ENCODE measurements around the gene NAGA. TPM values are rescaled to one million over a fixed set of nuclear protein-coding genes. Genes with fewer than 3 reads are reported as not detected.

NAGA gene
- polyA plus RNA-seq, 3 donors: 123 to 218 (median 200) TPM

DNA sequence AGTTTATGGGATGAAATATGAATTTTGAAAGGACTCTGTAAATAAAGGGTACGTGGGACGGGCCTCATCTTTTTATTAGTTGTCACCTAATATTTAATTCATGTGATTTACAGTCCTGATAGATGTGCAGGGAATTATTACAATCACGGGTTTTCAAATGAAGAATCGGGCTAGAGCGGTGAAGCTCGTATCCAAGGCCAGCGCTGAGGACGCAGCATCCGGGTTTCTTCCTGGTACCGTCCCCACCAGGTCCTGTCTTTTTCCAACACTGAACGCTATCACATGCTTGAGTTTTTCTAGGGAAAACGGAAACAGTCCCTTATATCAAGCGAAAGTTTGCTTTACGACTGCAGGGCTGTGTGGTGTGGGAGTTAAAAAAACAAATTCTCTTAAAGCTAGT, 9.7 kb upstream of the NAGA start:
- H3K9me3 ChIP-seq (replicated peaks in 1 of 2; ENCODE audit: control insufficient read depth in 1 of 2, insufficient read depth in 1 of 2, low read length in 2 of 2): no peaks in the 10 kb centered on the region
- TF ChIP-seq, protein P1, sequence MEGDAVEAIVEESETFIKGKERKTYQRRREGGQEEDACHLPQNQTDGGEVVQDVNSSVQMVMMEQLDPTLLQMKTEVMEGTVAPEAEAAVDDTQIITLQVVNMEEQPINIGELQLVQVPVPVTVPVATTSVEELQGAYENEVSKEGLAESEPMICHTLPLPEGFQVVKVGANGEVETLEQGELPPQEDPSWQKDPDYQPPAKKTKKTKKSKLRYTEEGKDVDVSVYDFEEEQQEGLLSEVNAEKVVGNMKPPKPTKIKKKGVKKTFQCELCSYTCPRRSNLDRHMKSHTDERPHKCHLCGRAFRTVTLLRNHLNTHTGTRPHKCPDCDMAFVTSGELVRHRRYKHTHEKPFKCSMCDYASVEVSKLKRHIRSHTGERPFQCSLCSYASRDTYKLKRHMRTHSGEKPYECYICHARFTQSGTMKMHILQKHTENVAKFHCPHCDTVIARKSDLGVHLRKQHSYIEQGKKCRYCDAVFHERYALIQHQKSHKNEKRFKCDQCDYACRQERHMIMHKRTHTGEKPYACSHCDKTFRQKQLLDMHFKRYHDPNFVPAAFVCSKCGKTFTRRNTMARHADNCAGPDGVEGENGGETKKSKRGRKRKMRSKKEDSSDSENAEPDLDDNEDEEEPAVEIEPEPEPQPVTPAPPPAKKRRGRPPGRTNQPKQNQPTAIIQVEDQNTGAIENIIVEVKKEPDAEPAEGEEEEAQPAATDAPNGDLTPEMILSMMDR (IDR thresholded peaks at IDR 0.05): no peak
- H3K79me2 ChIP-seq (ENCODE audit: insufficient read depth, low read length): peaks cover 43% of the 10 kb centered on the region
- peak in 1 of 3 donors; percentile 10 for DNase-seq
- peak overlapping the region; percentile 86 for H3K9ac ChIP-seq (ENCODE audit: insufficient read depth, low read length, poor library complexity, severe bottlenecking)
- H3K27ac ChIP-seq (ENCODE audit: low read depth in 1 of 2, low read length in 2 of 2): peak overlapping the region; percentile 95 to 98
- Mint-ChIP-seq H3K27ac (peak overlapping the region; percentile 95 to 99 (median 98)), H3K36me3 (peaks cover 30 to 52% of the 10 kb centered on the region in 2 donors), H3K4me3 (peak overlapping the region; percentile 87 to 94), H3K9me3 (no peaks in the 10 kb centered on the region), H3K4me1 (peaks cover 30% of the 10 kb centered on the region), H3K27me3 (ENCODE audit: low read depth in 3 of 3) (peaks cover 0 to 3% (median 0%) of the 10 kb centered on the region in 3 donors)
- peaks cover under 1% of the 10 kb centered on the region for H4K20me1 ChIP-seq (ENCODE audit: insufficient read depth, low read length)
- peak overlapping the region; percentile 84 for H2AFZ ChIP-seq (ENCODE audit: insufficient read depth, low read depth, low read length, poor library complexity, severe bottlenecking)
- H3K36me3 ChIP-seq (replicated peaks in 1 of 2; ENCODE audit: control insufficient read depth in 1 of 2, insufficient read depth in 2 of 2, low read length in 2 of 2): peaks cover 22 to 55% of the 10 kb centered on the region in 2 donors
- peaks cover 22 to 34% of the 10 kb centered on the region in 2 donors for H3K4me1 ChIP-seq (ENCODE audit: control insufficient read depth in 1 of 2, insufficient read depth in 2 of 2, low read length in 2 of 2)
- H3K4me3 ChIP-seq (replicated peaks in 1 of 3; ENCODE audit: low read depth in 2 of 3, low read length in 3 of 3): peak overlapping the region; percentile 64 to 86 (median 69)
- peak overlapping the region; percentile 85 for H3K4me2 ChIP-seq (replicated peaks; ENCODE audit: extremely low read depth, low read length, poor library complexity, severe bottlenecking)
- H3K27me3 ChIP-seq (ENCODE audit: control insufficient read depth in 2 of 2, insufficient read depth in 2 of 2, low read length in 2 of 2): no peaks in the 10 kb centered on the region
- 6% methylated on average over 8 of the region's 14 CpGs for WGBS (ENCODE audit: insufficient coverage)
- intact Hi-C loops (cut with micrococcal nuclease): no loop called here

DNA sequence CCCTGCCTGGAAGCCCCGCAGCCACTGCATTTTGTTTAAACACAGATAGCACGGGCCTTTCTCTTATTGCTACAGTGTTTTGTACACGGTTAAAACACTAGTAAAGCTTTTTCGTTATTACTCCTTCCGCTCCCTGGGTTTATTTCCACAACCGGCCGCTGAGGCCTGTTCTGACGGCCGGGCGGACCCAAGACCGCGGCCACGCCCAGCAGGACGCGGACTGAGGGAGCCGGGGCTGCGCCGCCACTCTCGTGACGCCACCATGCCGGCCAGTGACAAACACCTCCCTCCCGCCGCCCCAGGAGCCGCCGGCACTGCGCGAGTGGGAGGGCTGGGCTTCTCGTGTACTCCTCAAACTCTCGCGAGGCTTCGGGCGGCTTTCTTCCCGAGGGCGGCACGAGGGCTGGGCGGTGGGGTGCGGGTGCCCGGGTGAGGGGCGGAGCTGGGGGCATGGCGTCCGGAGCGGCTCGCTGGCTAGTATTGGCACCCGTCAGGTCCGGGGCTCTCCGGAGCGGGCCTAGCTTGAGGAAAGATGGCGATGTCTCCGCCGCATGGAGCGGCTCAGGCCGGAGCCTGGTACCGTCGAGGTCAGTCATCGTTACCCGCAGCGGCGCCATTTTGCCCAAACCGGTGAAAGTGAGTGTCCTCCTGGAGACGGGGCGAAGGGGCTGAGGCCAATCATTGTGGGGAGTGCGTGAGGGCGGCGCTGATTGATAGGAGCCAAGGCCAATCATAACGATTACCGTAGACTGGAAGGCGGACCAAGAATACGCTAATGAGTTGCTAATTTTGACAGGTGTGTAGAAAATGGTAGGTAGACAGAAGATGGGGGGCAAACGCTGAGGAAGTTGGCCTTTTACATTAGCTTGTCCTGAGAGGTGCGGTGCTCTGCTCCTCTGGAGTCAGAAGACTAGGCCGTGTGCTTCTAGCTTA, 9.0 kb upstream of the NAGA start, which contains the start of gene SMDT1:
Gene SMDT1 (plus strand): TSS at position 382 of the 933 bp plus-strand sequence. CDS start 69 bp downstream, at position 451.
- peak within 1 kb of the TSS; percentile 95 to 98 for H3K27ac ChIP-seq (ENCODE audit: low read depth in 1 of 2, low read length in 2 of 2)
- peaks cover 29 to 41% of the 10 kb centered on the region in 2 donors for H3K4me1 ChIP-seq (ENCODE audit: control insufficient read depth in 1 of 2, insufficient read depth in 2 of 2, low read length in 2 of 2)
- H3K79me2 ChIP-seq (ENCODE audit: insufficient read depth, low read length): peaks cover 50% of the 10 kb centered on the region
- peak within 1 kb of the TSS; percentile 64 to 86 (median 69) for H3K4me3 ChIP-seq (replicated peaks in 1 of 3; ENCODE audit: low read depth in 2 of 3, low read length in 3 of 3)
- intact Hi-C loops (cut with micrococcal nuclease): no loop called here
- peak; percentile 98 to 99 (median 99) for DNase-seq
- peaks cover 15 to 48% of the 10 kb centered on the region in 2 donors for H3K36me3 ChIP-seq (replicated peaks in 1 of 2; ENCODE audit: control insufficient read depth in 1 of 2, insufficient read depth in 2 of 2, low read length in 2 of 2)
- H2AFZ ChIP-seq (ENCODE audit: insufficient read depth, low read depth, low read length, poor library complexity, severe bottlenecking): peak within 1 kb of the TSS; percentile 85
- Mint-ChIP-seq H3K9me3 (no peaks in the 10 kb centered on the region), H3K27me3 (ENCODE audit: low read depth in 3 of 3) (peaks cover 0 to 3% (median 0%) of the 10 kb centered on the region in 3 donors), H3K27ac (peak within 1 kb of the TSS; percentile 95 to 99 (median 98)), H3K36me3 (peaks cover 24 to 45% of the 10 kb centered on the region in 2 donors), H3K4me1 (peaks cover 37% of the 10 kb centered on the region), H3K4me3 (peak within 1 kb of the TSS; percentile 87 to 94)
- H3K27me3 ChIP-seq (ENCODE audit: control insufficient read depth in 2 of 2, insufficient read depth in 2 of 2, low read length in 2 of 2): no peaks in the 10 kb centered on the region
- H3K9ac ChIP-seq (ENCODE audit: insufficient read depth, low read length, poor library complexity, severe bottlenecking): peak within 1 kb of the TSS; percentile 86
- H4K20me1 ChIP-seq (ENCODE audit: insufficient read depth, low read length): no peaks in the 10 kb centered on the region
- TF ChIP-seq, protein P1 (IDR thresholded peaks at IDR 0.05): no peak
- H3K4me2 ChIP-seq (replicated peaks; ENCODE audit: extremely low read depth, low read length, poor library complexity, severe bottlenecking): peak within 1 kb of the TSS; percentile 85
- under 1% methylated on average over 67 of the region's 71 CpGs for WGBS (ENCODE audit: insufficient coverage)
- H3K9me3 ChIP-seq (replicated peaks in 1 of 2; ENCODE audit: control insufficient read depth in 1 of 2, insufficient read depth in 1 of 2, low read length in 2 of 2): no peaks in the 10 kb centered on the region

All from CD14-positive monocyte (primary cell).